Glutamatergic neuron (in vitro differentiated cells): ENCODE data around the gene RNF220. TPM values are rescaled to one million over a fixed set of nuclear protein-coding genes. Genes with fewer than 3 reads are reported as not detected.

Source experiments
- DNase-seq: peaks from one replicate; pipeline ENCODE4 v3.0.0; 2022
- H3K27ac Mint-ChIP-seq: one replicate; pipeline ENCODE4 v1.8.0; 2020; ENCODE audit warnings: mild to moderate bottlenecking, mixed read lengths, inconsistent platforms; ENCODE audit not compliant: unreplicated experiment
- H3K27me3 Mint-ChIP-seq: one replicate; pipeline ENCODE4 v1.8.0; 2020; ENCODE audit warnings: mild to moderate bottlenecking, moderate library complexity, mixed read lengths, inconsistent platforms; ENCODE audit not compliant: unreplicated experiment
- H3K36me3 Mint-ChIP-seq: one replicate; pipeline ENCODE4 v1.8.0; 2020; ENCODE audit warnings: mild to moderate bottlenecking, mixed read lengths, inconsistent platforms; ENCODE audit not compliant: unreplicated experiment
- H3K4me1 Mint-ChIP-seq: one replicate; pipeline ENCODE4 v1.8.0; 2020; ENCODE audit warnings: mild to moderate bottlenecking, low read depth, mixed read lengths, inconsistent platforms; ENCODE audit not compliant: unreplicated experiment
- H3K4me3 Mint-ChIP-seq: one replicate; pipeline ENCODE4 v1.8.0; 2020; ENCODE audit warnings: mild to moderate bottlenecking, mixed read lengths, inconsistent platforms; ENCODE audit not compliant: unreplicated experiment
- H3K9me3 Mint-ChIP-seq: one replicate; pipeline ENCODE4 v1.8.0; 2020; ENCODE audit warnings: mild to moderate bottlenecking, moderate library complexity, mixed read lengths, inconsistent platforms; ENCODE audit not compliant: unreplicated experiment
- CTCF ChIP-seq: fragments of 200-600 bp; sonication (generic); IDR thresholded peaks from one replicate; pipeline ENCODE4 v1.5.0; 2021; ENCODE audit not compliant: partially characterized antibody, unreplicated experiment
- total RNA-seq: library from RNA; stranded (reverse); fragmentation: NEBNext Ultra II Directional; extraction: Animal tissue kit (Norgen Biotek cat#: 25700); gene quantifications from one replicate; pipeline ENCODE4 v1.2.1, GENCODE V29; 2021; ENCODE audit not compliant: unreplicated experiment

The RNF220 gene
- total RNA-seq, 1 donor from 2014 or later: 99.4 TPM

- Mint-ChIP-seq H3K4me1 (no peaks in the 10 kb centered on the region), H3K27me3 (no peaks in the 10 kb centered on the region), H3K36me3 (peaks cover 7% of the 10 kb centered on the region), H3K9me3 (peaks cover 9% of the 10 kb centered on the region), H3K27ac (no peak overlapping the region), H3K4me3 (no peak overlapping the region)
- no peak for DNase-seq
- no peak for TF ChIP-seq CTCF
Measured at GRCh38 chr1:44549510-44549909, 144.5 kb downstream of the RNF220 start.

- Mint-ChIP-seq H3K27ac (no peak overlapping the region), H3K27me3 (peaks cover 3% of the 10 kb centered on the region)
Measured at GRCh38 chr1:44553127-44553758, 148.2 kb downstream of the RNF220 start.

GRCh38 chr1:44553771-44554170 is 148.7 kb downstream of the RNF220 start:
- DNase-seq: no peak
- TF ChIP-seq CTCF: no peak
- H3K9me3 Mint-ChIP-seq: peaks cover 5% of the 10 kb centered on the region
- H3K36me3 Mint-ChIP-seq: no peaks in the 10 kb centered on the region
- no peak overlapping the region for H3K27ac Mint-ChIP-seq
- H3K27me3 Mint-ChIP-seq: peaks cover 3% of the 10 kb centered on the region
- H3K4me3 Mint-ChIP-seq: no peak overlapping the region
- no peaks in the 10 kb centered on the region for H3K4me1 Mint-ChIP-seq

More at GRCh38 chr1:44553127-44553758, 148.2 kb downstream of the RNF220 start:
- Mint-ChIP-seq H3K4me3 (no peak overlapping the region), H3K4me1 (no peaks in the 10 kb centered on the region), H3K36me3 (no peaks in the 10 kb centered on the region), H3K9me3 (peaks cover 5% of the 10 kb centered on the region)
- no peak for TF ChIP-seq CTCF
- DNase-seq: no peak

- peaks cover 6% of the 10 kb centered on the region for H3K27me3 Mint-ChIP-seq
- no peak overlapping the region for H3K4me3 Mint-ChIP-seq
- no peak for DNase-seq
- TF ChIP-seq CTCF: no peak
- no peak overlapping the region for H3K27ac Mint-ChIP-seq
- H3K36me3 Mint-ChIP-seq: no peaks in the 10 kb centered on the region
- H3K9me3 Mint-ChIP-seq: peaks cover 5% of the 10 kb centered on the region
- H3K4me1 Mint-ChIP-seq: no peaks in the 10 kb centered on the region
Measured at GRCh38 chr1:44554706-44555105, 149.7 kb downstream of the RNF220 start.

- Mint-ChIP-seq H3K9me3 (peaks cover 2% of the 10 kb centered on the region), H3K27ac (no peak overlapping the region), H3K27me3 (peaks cover 10% of the 10 kb centered on the region), H3K4me1 (no peaks in the 10 kb centered on the region), H3K4me3 (no peak overlapping the region), H3K36me3 (no peaks in the 10 kb centered on the region)
- DNase-seq: no peak
- TF ChIP-seq CTCF: no peak
Measured at GRCh38 chr1:44557778-44558177, 152.7 kb downstream of the RNF220 start.
